ENCODE measurements around the gene DHRS4.
"Not testable (repeated sequence)": the region's sequence is repeated elsewhere in the genome, so short reads cannot be mapped to it uniquely, and the experiment has no call there.

Gene DHRS4

DNA sequence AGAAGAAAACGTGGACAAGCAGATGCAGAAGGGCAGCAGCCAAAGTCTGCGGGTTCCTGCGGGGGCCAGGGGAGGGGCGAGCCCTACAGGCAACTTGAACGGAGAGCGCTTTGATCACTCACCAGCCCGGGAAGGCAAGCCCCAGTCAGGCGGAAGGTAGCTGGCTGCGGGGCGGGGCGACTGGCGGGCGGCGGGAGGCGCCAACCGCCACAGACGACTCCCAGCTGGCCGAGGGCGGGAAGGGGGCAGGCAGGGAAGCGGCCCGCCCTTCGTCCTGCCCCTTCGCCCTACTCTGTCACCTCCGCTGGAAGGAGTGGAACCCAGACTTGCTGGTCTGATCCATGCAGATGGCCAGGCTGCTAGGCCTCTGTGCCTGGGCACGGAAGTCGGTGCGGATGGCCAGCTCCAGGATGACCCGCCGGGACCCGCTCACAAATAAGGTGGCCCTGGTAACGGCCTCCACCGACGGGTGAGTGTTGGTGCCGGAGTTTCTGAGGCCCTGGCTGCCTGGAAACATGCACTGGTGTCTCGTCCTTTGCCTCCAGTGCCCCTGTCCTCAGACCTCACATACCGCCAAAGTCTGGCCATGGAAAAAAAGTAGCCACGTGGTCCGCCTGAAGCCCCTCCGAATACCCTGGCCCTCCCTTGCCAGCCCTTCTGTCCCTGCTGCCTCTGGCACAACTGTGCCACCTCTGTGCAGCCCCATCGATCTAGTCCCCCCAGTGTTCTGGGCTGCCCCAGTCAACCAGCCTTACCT is 35.2 kb downstream of the DHRS4 start, which contains the start of gene DHRS4L2:
TSS of gene DHRS4L2 (plus strand) at position 323 of the 757 bp plus-strand sequence. CDS start at position 342, 19 bp downstream.
- peak; percentile 89 for DNase-seq

GRCh38 chr14:23989734-23990445 is 36.3 kb downstream of the DHRS4 start:
- peak; percentile 76 for DNase-seq

DNA sequence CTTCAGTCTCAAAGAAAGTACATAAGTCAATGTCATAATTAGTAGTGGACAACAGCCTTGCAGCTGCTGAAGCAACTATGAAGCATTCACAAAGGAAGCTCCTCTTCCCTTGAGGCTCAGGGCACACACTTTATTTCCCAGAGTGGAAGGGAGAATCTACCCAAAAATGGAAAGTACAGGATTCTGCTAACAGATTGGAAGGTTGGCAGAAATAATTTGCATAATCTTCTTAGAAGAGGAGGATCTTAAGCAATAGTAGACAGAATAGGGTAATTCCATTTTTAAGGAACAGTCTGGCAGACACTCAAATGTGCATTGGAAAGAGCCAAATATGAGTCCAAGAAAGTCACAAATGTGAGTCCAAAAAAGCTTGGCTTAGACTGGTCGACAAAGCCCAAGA is 37.4 kb downstream of the DHRS4 start:
- not testable (repeated sequence) for DNase-seq

- DNase-seq: not testable (repeated sequence)
These were observed 39.5 kb downstream of the DHRS4 start for GRCh38 chr14:23993042-23993441.

DNA sequence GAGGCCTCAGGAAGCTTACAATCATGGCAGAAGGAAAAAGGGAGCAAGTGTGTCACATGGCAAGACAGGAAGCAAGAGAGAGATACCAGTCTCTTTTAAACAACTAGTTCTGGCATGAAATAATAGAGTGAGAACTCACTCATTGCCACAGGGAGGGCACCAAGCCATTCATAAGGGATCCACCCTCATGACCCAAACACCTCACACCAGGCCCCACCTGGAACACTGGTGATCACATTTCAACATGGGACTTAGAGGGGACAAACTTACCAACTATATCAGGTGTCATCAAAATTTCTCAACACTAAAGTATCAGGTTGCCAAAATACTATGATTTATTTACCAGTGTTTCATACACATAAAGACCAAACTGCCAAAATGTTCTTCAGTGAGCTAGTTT is 42.4 kb downstream of the DHRS4 start:
- DNase-seq: not testable (repeated sequence)

GRCh38 chr14:23996825-23997224 is 43.3 kb downstream of the DHRS4 start:
- not testable (repeated sequence) for DNase-seq

DNA sequence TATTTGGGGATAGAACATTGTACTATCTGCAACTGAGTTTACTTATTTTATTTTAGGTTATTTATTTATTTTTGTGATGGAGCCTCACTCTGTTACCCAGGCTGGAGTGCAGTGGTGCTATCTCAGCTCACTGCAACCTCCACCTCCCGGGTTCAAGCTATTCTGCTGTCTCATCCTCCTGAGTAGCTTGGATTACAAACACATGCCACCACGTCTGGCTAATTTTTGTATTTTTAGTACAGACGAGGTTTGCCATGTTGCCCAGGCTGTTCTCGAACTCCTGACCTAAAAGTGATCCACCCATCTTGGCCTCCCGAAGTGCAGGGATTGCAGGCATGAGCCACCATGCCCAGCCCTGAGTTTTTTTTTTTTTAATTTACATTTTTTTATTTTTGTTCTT is 46.1 kb downstream of the DHRS4 start:
- not testable (repeated sequence) for DNase-seq

DNA sequence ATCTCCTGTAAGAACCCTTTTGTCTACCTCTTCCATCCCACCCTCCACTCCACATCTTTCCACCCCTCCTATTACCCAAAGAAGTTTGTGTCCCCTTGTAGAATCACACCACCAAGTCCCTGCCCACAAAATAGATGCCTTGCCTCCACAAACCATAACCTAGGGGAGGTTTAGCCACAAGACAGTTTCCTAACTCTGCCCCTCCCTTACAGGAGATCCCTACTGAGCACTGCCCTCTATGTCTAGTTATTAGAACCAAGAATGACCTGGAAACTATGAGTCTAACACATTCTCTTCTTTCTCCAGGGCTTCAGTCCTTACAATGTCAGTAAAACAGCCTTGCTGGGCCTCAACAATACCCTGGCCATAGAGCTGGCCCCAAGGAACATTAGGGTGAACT is 47.5 kb downstream of the DHRS4 start:
- not testable (repeated sequence) for DNase-seq

GRCh38 chr14:24001679-24002078 is 48.1 kb downstream of the DHRS4 start:
- DNase-seq: not testable (repeated sequence)

DNA sequence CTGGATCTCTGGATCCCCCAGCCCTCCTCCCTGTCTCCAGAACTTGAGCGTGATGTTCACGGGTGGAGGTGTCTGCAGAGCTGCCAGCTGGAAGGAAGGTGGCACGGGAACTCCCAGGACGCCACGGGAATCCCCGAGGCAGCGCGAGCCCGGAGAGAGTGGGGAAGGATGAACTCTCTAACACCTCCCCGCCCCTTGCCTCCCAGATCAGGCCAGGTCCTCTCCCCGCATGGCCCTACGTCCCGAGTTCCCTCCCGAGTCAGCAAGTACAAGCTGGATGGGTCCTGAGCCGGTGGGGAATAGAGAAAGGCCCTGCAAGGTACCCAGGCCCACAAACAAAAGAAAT is 52.9 kb downstream of the DHRS4 start:
- DNase-seq: not testable (repeated sequence)

- peak; percentile 66 for DNase-seq
These were observed 53.5 kb downstream of the DHRS4 start for GRCh38 chr14:24006817-24007652.

GRCh38 chr14:24011051-24011450 is 57.5 kb downstream of the DHRS4 start:
- DNase-seq: no peak

- DNase-seq: not testable (repeated sequence)
These were observed 59.2 kb downstream of the DHRS4 start for GRCh38 chr14:24012726-24013273.

DNA sequence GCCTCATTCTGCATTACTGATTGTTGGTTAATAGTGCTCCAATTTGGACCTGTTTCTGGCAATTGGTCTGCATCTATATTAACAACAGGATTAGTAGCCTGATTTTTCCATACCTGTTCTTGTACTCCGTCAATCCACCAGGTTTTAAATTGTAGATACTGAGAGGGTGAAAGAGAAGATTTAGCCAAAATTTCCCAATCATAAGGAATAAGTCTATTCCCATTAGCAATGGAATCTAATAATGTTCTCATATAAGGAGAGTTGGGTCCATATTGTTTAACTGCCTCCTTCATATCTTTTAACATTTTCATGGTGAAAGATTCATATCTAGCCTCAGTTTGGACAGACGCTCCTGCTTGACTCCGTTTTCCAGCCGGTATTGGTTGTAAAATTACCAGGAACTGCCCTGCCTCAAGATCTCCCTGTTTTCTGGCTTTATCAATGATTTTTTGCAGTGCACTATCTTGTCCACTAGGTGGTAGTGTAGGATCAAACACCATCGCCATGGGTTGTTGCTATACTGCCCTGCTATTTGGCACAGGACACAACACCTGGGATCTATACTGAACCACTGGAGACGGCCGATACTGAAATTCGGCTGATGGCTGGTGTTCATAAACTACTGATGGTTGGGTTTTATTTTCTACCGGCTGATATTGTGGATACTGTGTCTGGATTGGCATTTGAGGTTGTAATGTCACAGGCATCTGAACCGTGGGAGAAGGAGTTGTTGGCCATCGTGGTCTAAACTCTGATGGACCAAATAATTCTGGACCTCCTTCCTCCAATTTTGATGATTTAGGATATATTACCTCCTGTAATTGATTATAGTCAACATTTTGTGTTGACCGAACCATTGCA is 60.3 kb downstream of the DHRS4 start:
- DNase-seq: peak; percentile 77

DNA sequence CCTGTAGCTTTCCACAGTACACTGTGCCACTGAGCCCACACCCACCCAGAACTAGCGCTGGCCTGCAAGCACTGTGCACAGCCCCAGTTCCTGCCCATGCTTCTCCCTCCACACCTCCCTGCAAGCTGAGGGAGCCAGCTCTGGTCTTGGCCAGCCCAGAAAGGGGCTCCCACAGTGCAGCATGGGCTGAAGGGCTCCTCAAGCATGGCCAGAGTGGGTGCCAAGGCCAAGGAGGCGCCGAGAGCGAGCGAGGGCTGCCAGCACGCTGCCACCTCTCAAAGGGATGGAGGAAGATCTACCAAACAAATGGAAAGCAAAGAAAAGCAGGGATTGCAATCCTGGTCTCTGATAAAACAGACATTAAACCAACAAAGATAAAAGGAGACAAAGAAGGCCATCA is 62.2 kb downstream of the DHRS4 start:
- DNase-seq: not testable (repeated sequence)

Data from activated CD4-positive, alpha-beta T cell treated with anti-CD3 and anti-CD28 coated beads, Interleukin-2, amount 50 U/mL, for 16 hours (primary cell).